ENCODE results near the gene CCDC87. TPM values are rescaled to one million over a fixed set of nuclear protein-coding genes. Genes with fewer than 3 reads are reported as not detected.

Gene CCDC87
- total and polyA plus RNA-seq, 2 experiments from 2014 or later = 0.39 to 1.2 TPM

GRCh38 chr11:66549696-66550095 is 43.2 kb downstream of the CCDC87 start:
- H3K4me3 ChIP-seq = no peak overlapping the region
- no peaks in the 10 kb centered on the region for H3K9me2 ChIP-seq (ENCODE audit: insufficient read depth)
- H3K4me1 ChIP-seq (ENCODE audit: insufficient read depth) = peaks cover 29% of the 10 kb centered on the region
- H3K27me3 ChIP-seq (ENCODE audit: insufficient read depth) = no peaks in the 10 kb centered on the region
- no peak overlapping the region for H3K4me2 ChIP-seq
- H3K79me2 ChIP-seq (replicated peaks; ENCODE audit: insufficient read depth) = 0 out of 2 replicates have a peak, but pooled peaks cover 4% of the 10 kb centered on the region
- peaks cover 7% of the 10 kb centered on the region for H4K20me1 ChIP-seq (replicated peaks; ENCODE audit: insufficient read depth)
- H3K36me3 Mint-ChIP-seq (ENCODE audit: low read depth) = peaks cover 4% of the 10 kb centered on the region; the same call in 1 of the 3 replicates
- DNase-seq (ENCODE audit: low spot score) (no peak), ATAC-seq (no peak)
- H3K4me3 Mint-ChIP-seq = no peak overlapping the region
- H3K4me1 Mint-ChIP-seq = peaks cover 26% of the 10 kb centered on the region
- TF ChIP-seq NANOG (IDR thresholded peaks at IDR 0.05; ENCODE audit: borderline replicate concordance) = no peak
- TF ChIP-seq JUNB (IDR thresholded peaks at IDR 0.05; ENCODE audit: unreplicated experiment) = no peak
- TF ChIP-seq EZH2phosphoT487 (IDR thresholded peaks at IDR 0.05; ENCODE audit: unreplicated experiment) = no peak
- no peak for TF ChIP-seq ZNF462 (CRISPR knock-in tag; IDR thresholded peaks at IDR 0.05)
- H3K27ac Mint-ChIP-seq = no peak overlapping the region
- peaks cover 11% of the 10 kb centered on the region for H3K27me3 Mint-ChIP-seq (ENCODE audit: insufficient read depth, low read depth, poor library complexity)
- no peak overlapping the region for H3K27ac ChIP-seq (ENCODE audit: low read depth)
- no peaks in the 10 kb centered on the region for H3K36me3 ChIP-seq (ENCODE audit: insufficient read depth)
- 0 out of 2 replicates have a peak, but pooled peaks cover 3% of the 10 kb centered on the region for H3F3A ChIP-seq (replicated peaks; ENCODE audit: low read depth)
- no peak overlapping the region for H2AFZ ChIP-seq
- H3K9me3 Mint-ChIP-seq = no peaks in the 10 kb centered on the region
